Fibroblast of gingiva (primary cell): Measurements from ENCODE around the gene GRIN2A.

Source experiments
- DNase-seq: peaks from one replicate; pipeline ENCODE4 v3.0.0-alpha.2; 2011; ENCODE audit warnings: low read depth

The GRIN2A gene

DNA sequence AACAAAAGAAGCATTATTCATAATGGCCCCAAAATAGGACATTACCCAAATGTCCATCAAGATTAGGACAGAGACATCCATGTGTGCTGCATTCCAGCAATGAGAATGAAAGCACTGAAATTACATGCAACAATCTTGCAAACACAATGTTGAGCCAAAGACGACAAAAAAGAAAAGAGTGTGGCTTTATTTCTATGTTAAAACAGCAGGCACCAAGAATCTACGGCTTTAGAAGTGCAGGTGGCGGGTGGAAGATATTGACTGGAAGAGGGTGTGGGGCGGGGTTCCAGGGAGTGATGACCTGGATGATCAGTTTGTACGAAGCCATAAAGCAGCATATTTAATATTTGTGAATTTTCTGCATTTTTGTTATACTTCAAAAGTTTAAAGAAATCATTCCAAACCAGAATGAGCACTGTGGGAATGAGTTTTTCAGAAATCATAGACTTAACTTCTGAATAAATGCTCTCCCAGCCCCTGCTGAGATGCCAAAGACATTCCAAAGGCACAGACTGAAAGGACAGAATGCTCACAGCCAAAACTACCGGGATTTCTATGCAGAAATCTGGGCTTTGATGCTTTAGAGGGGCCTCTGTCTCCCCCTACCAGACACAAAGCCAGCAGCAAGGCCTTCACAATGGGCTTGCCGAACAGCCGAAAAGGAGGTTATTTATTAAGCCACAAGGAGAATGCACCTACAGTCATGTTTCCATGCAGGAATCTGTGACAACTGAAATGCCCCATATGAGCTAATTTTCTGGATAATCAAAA lies 361.6 kb downstream of the GRIN2A start:
- no peak for DNase-seq

GRCh38 chr16:9818702-9819101 lies 363.5 kb downstream of the GRIN2A start:
- no peak for DNase-seq

- no peak for DNase-seq
Observed at GRCh38 chr16:9817586-9817985, 364.6 kb downstream of the GRIN2A start.

DNA sequence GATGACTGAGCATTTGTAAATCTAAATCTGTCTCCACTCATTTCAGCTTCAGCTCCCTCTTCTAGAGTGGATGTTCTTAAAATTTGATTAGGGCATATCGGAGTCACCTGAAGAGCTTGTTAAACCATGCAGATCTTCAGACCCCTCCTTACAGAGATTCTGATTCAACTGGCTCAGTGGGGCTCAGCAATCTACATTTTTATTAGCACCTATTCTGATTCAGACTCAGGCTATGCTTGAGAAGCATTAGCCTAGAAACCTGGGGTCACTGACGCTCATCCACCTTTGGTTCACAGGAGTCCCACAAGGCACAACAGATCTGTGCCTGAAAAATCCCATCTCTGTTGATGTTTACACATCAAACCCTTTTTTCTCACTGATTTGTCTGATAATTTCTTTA lies 365.6 kb downstream of the GRIN2A start:
- no peak for DNase-seq

GRCh38 chr16:9813665-9814064 lies 368.6 kb downstream of the GRIN2A start:
- DNase-seq: no peak

GRCh38 chr16:9808210-9808609 lies 374.0 kb downstream of the GRIN2A start:
- DNase-seq: no peak

- no peak for DNase-seq
Observed at GRCh38 chr16:9807302-9807701, 374.9 kb downstream of the GRIN2A start.

DNA sequence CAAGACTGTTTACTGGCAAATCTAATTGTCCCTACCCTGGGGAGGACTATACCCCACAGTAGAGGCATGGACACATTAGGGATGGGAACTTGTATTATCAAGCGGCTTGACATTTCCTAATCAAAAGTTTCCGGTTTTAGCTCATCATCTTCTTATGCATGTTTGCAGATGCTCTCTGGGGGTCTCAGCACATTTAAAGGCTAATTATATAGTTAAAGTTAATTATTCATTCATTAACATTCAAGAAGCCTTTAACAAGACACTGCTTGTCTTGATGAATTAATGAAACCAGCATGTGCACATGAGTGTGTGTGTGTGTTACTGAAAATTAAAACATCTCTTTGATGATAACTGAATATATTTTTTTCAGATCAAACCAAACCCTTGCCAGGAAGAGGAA lies 377.1 kb downstream of the GRIN2A start:
- DNase-seq: no peak

- no peak for DNase-seq
Observed at GRCh38 chr16:9802160-9802559, 380.1 kb downstream of the GRIN2A start.

- DNase-seq: no peak
Observed at GRCh38 chr16:9801651-9802050, 380.6 kb downstream of the GRIN2A start.

- no peak for DNase-seq
Observed at GRCh38 chr16:9800186-9800738, 382.0 kb downstream of the GRIN2A start.

- DNase-seq: no peak
Observed at GRCh38 chr16:9798952-9799580, 383.2 kb downstream of the GRIN2A start.

- DNase-seq: no peak
Observed at GRCh38 chr16:9798474-9798873, 383.8 kb downstream of the GRIN2A start.

DNA sequence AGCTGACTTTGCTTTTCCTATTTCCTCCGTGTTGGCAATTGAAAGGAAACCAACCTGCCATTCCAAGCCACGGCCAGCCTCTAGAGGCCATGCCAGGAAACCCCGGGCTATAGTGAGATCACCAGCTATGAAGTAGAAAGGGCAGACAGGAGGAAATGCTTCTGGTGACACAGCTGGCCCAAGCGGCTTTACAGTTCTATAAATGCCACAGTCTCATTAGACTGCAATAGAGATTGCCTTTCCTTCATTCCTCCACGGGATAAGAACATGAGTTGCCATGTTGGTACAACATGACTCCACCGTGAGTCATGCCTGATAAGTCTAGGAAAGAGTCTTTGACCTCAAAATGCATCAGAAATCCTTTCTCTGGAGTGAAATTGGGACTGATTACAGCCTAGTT lies 384.9 kb downstream of the GRIN2A start:
- DNase-seq: no peak

DNA sequence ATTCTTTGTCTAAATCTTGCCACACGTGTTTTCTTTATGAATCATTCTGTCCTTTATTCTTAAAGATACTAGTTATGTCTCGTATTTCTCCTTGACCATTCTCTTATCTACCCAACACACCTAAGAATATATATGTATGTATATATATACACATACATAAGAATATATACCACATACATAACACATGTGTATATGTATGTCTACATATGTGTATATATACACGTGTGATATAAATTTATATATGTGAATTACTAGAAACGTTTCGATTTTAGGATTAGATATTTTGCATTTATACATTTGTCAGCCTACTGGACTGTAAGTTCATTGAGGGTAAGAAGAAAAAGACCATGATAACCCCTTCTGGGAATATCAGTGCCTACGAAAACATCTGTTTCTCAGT lies 388.6 kb downstream of the GRIN2A start:
- no peak for DNase-seq

GRCh38 chr16:9791556-9791955 lies 390.7 kb downstream of the GRIN2A start:
- DNase-seq: no peak

- no peak for DNase-seq
Observed at GRCh38 chr16:9790199-9790598, 392.0 kb downstream of the GRIN2A start.

DNA sequence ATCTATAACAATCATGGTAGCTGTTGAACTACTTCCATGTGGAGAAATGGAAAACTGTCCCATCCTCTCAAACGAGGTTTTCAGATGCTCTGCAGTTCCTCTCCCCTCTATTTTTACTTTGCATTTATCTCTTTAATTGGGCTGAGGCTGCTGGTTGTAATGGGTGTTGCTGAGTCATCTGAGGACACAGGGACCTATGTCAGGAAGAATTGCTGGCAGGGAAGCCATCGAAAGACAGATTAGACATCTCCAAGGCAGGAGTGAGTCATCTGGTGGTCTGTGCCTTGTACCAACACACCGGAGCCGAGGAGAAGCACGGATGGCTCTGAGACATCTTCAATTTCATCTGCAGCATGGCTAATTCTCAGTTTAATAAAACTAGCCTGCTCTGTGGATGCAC lies 394.5 kb downstream of the GRIN2A start:
- DNase-seq: no peak

GRCh38 chr16:9780831-9781230 lies 401.4 kb downstream of the GRIN2A start:
- no peak for DNase-seq

- DNase-seq: no peak
Observed at GRCh38 chr16:9778849-9779248, 403.4 kb downstream of the GRIN2A start.

GRCh38 chr16:9775998-9776397 lies 406.2 kb downstream of the GRIN2A start:
- no peak for DNase-seq

- DNase-seq: no peak
Observed at GRCh38 chr16:9773289-9773688, 408.9 kb downstream of the GRIN2A start.

- no peak for DNase-seq
Observed at GRCh38 chr16:9772526-9773225, 409.6 kb downstream of the GRIN2A start.
